ENCODE measurements around the gene SPANXN1. TPM values are rescaled to one million over a fixed set of nuclear protein-coding genes. Genes with fewer than 3 reads are reported as not detected.

Gene SPANXN1
- not detected in 2 replicates for polyA plus RNA-seq

GRCh38 chrX:145247203-145247602 lies at the start of gene SPANXN1:
Gene SPANXN1 (plus strand): TSS chrX:145247503. CDS start chrX:145247587, 84 bp downstream.

